Measurements from ENCODE around the gene PPM1K.
"Not testable (repeated sequence)": the region's sequence is repeated elsewhere in the genome, so short reads cannot be mapped to it uniquely, and the experiment has no call there.

The PPM1K gene

GRCh38 chr4:88284439-88285234, at the start of gene PPM1K:
Gene PPM1K, minus strand, starts transcription at chr4:88284561. Its CDS starts 5,978 bp downstream, at chr4:88278583.
- peak; percentile 95 to 100 (median 99) for DNase-seq

GRCh38 chr4:88333741-88334405, 49.5 kb upstream of the PPM1K start:
- DNase-seq: no peak

DNA sequence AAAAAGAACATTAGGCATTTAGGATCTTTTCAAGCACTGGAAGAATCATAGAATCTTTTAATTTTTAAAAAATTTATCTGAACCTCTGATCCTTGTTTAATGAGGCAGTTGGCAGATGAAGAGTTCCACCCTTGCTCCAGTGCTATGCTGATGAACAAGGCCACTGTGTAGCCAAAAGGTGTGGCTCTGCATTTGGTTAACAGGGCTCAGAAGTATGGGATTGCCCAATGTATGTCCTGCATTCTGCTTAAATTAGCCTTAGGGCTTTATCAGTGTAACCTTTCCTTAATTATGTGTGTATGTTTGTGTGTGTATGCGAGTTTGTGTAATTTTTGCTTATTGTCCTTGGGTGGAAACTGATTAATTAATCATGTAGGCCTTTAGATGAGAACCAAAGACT, 43.3 kb upstream of the PPM1K start:
- DNase-seq: no peak

DNA sequence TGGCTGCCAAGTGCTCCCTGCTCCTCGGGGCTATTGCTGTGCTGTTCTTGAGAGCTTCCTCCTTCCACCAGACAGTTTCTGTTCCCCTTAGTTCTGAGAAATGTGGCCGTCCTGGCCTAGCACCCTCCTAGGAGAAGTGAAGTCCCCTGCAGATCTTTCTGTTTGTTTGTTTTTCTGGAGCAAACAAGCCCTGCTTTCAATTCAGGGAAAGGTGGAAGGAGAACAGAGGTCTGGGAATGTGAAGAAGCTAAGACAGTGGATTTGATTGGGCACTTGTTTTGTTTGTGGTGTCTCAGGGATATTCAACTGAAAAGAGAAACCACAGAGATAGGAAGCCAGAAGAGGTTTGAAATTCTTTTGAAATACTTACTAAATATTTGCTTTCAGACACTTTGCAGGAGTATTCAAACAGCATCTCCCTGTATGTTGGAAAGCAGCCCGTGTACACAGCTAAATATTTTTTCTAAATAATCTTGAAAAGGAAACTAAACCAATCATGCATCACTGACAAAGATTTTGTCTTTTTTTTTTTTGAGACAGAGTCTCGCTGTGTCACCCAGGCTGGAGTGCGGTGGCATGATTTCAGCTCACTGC, 36.5 kb upstream of the PPM1K start:
- DNase-seq: peak in 19 of 58 donors; percentile 1 to 46 (median 7)

GRCh38 chr4:88320224-88320779, 35.9 kb upstream of the PPM1K start:
- no peak for DNase-seq

- no peak for DNase-seq
Measured at GRCh38 chr4:88318751-88319350, 34.5 kb upstream of the PPM1K start.

DNA sequence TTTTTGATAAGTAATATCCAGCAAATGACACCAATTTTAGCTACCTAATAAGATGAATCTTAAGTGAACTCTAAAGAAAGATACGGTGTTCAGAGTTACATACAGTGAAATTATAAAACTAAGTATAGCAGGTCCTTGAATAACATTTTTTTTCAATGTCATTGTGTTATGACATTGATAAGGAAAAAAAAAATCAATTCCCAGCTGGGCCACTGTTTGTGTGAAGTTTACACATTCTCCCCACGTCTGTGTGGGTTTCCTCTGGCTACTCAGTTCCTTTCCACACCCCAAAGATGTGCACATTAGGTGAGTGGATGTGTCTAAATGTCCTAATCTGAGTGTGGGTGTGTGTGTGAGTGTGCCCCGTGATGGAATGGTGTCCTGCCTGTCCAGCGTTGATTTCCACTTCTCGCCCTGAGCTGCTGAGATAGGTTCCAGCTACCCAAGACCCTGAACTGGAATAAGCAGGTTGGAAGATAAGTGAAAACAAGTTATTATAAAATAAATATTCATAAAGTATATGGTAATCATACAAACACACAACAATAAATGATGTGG, 31.2 kb upstream of the PPM1K start:
- no peak for DNase-seq

GRCh38 chr4:88313088-88313624, 28.8 kb upstream of the PPM1K start:
- not testable (repeated sequence) for DNase-seq

GRCh38 chr4:88308587-88308986, 24.2 kb upstream of the PPM1K start:
- no peak for DNase-seq

DNA sequence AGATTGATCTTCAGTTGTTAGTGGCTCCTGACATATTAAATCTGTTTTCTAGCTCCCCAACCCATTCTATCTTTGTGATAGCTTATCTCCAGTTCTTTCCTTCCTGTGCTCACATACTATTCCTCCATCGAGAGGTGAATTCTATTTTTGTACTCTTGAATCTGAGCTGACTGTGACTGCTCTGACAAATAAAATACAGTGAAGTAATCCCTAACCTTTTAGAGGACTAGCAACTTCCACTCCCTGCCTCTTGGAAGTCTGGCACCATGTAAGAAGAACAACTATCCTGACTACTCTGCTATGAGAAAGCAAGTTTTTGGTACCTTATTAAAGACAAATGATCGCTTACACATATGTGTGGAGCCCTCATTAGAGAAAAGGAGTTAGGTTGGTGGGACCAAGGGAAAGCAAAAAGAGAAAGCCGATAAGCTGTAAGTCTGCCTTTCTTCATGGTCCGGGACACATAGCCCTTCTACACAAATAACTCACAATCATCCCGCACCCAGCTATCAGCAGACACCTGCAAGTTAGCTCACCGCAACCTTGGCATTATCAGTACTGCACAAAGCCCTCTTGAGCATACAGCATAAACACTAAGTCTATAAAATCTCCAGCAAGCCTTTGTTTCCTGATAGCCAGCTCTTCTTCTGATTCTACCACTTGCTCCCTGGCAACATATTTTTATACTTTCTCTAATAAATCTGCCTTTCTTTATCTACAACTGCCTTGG, 13.5 kb upstream of the PPM1K start:
- DNase-seq: no peak

DNA sequence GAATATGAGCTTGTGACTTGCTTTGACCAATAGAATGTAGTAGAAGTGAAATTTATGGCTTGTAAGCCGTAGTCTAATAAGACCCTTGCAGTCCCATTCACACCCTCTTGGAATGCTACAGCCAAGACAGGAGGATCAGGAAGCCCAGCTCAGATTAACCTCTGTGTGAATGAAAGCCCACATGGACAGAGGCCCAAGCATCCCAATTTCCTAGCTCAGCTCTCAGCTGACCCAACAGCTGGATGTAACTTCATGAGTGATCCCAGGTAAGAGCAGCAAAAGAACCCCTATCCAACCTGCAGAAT, 12.8 kb upstream of the PPM1K start:
- DNase-seq: no peak

DNA sequence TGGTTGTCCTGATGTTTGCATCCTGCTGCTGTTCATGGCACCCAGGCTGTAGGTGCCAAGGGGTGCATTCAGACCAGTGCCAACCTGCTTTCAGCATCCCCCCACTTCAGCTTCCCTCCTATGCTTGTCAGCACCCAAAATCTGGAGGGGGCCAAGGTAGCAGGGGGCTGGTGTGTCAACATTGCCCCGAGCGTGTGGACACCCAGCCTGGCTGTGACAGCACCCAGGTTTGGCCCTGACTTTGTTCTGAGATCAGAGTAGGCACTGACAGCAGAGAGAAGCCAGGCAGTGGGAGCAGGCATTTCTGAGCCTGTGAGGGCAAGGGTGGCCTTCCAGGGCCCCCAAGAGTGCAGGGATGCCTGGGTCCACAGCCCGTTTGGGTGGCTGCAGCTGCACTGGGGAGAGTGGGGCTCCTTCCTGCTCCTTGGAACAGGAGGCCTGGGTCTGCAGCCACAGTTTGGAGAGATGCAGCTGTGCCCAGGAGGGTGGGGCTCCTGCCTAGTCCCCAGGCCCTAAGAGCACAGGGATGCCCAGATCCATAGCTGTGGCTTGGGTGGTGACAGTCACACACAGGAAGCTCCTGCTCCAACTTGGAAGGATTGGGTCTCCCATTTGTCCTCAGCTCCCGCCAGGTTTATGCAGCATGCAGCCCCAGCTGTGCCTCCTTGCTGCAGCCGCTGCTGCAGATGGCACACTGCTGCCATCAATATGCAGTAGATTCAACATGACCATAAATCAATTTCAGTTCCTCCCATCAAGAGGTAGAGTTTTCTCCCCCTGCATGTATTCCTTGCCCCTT, 12.3 kb upstream of the PPM1K start:
- DNase-seq: no peak

DNA sequence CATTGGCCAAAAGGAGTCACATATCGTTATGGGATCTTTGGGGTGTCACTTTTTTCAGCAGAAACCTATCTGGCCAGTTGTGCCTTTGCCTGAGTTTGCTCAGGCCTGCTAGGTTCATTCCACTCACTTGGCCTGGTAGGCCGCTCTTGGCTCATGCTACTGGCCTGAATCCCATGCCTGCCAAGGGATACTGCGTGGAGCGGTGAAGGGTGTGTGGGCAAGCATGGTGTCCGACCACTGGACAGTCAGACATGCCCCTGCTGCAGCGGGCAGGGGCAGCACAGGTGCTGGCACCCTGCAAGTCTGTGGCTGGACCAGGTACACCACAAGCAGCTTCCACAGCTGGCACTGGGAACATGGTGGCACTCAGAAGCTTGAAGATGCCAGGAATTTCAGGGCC, 11.3 kb upstream of the PPM1K start:
- DNase-seq: peak in 3 of 58 donors; percentile 3 to 10 (median 3)

DNA sequence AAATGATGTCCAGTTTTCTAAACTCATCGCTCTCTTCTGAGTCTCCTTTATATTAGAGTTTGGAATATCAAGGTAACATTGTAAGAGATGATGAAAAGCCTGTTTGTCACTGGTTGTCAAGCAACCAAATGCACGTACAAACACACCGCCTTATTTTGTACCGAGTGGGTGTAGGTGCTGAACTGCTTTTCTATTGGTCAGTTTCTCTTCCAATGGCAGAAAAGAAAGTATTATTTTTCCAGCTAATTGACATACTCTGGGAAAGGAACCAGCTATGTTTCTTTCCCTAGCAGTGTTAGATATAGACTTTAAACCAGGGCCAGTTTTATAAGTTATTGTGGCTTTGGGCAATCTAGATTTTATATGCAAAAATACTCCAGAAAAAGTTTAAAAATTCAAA, 6.6 kb upstream of the PPM1K start:
- peak in 12 of 58 donors; percentile 2 to 73 (median 15) for DNase-seq

GRCh38 chr4:88286897-88287296, 2.5 kb upstream of the PPM1K start:
- peak in 2 of 58 donors; percentile 14 to 21 for DNase-seq

- no peak for DNase-seq
Measured at GRCh38 chr4:88285235-88285653, 883 bp upstream of the PPM1K start.

GRCh38 chr4:88283661-88284438, 511 bp downstream of the PPM1K start:
- DNase-seq: peak in 56 of 58 donors; percentile 19 to 82 (median 64)

- no peak for DNase-seq
Measured at GRCh38 chr4:88280228-88280795, 4.0 kb downstream of the PPM1K start.
